ENCODE data around the gene ELAVL2.

ELAVL2 gene

DNA sequence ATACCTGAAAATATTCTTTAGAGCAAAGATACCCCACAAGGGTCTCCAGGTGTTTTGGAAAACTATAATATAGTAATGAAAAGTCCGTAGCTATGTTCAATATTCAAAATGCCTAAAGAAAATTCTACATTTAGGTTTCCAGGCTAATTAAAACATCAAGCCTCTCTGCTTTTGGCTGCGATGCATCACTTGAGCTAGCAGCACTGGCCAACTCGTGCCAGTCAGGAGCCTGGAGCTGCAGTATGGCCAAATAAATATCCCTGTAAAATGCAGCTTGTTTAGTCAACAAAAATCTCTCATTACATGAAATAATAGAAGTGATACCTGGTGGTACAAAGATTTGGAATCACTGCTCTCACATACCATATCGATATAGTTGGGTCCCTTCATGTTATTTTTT is 181.1 kb downstream of the ELAVL2 start:
- no peaks in the 10 kb centered on the region for H3K9me2 ChIP-seq (replicated peaks; ENCODE audit: insufficient read depth, low read length)
- H4K20me1 ChIP-seq (ENCODE audit: insufficient read depth, low read length) = no peaks in the 10 kb centered on the region
- no peak overlapping the region for H2AFZ ChIP-seq (ENCODE audit: low read length)
- DNase-seq = no peak
- no peak overlapping the region for H3K4me3 ChIP-seq (ENCODE audit: low read length)
- no peak overlapping the region for H3K9ac ChIP-seq (ENCODE audit: low read length)
- no peaks in the 10 kb centered on the region for H3K4me1 ChIP-seq (ENCODE audit: low read length)
- H3K27ac ChIP-seq (ENCODE audit: low read length) = no peak overlapping the region
- no peak overlapping the region for H3K4me2 ChIP-seq (ENCODE audit: low read depth, low read length)
- no peaks in the 10 kb centered on the region for H3K79me2 ChIP-seq (ENCODE audit: low read length)
- TF ChIP-seq EZH2 (optimal IDR thresholded peaks at IDR 0.05; ENCODE audit: low read depth, low read length) (no peak), CTCF (IDR thresholded peaks at IDR 0.05; ENCODE audit: low read length) (no peak), EZH2phosphoT487 (IDR thresholded peaks at IDR 0.05; ENCODE audit: low read length) (no peak)
- H3K9me3 ChIP-seq (replicated peaks; ENCODE audit: insufficient read depth, low read length) = no peaks in the 10 kb centered on the region
- no peaks in the 10 kb centered on the region for H3K36me3 ChIP-seq (replicated peaks; ENCODE audit: insufficient read depth, low read length)
- no peaks in the 10 kb centered on the region for H3K27me3 ChIP-seq (replicated peaks; ENCODE audit: insufficient read depth, low read length)
- no peaks in the 10 kb centered on the region for H3F3A ChIP-seq (ENCODE audit: insufficient read depth, low read length)

GRCh38 chr9:23644326-23644725 is 181.7 kb downstream of the ELAVL2 start:
- no peak overlapping the region for H3K27ac ChIP-seq (ENCODE audit: low read length)
- no peak for DNase-seq
- no peaks in the 10 kb centered on the region for H3K79me2 ChIP-seq (ENCODE audit: low read length)
- no peaks in the 10 kb centered on the region for H3K9me3 ChIP-seq (replicated peaks; ENCODE audit: insufficient read depth, low read length)
- H3K9me2 ChIP-seq (replicated peaks; ENCODE audit: insufficient read depth, low read length) = no peaks in the 10 kb centered on the region
- TF ChIP-seq CTCF (IDR thresholded peaks at IDR 0.05; ENCODE audit: low read length) = no peak
- TF ChIP-seq EZH2 (optimal IDR thresholded peaks at IDR 0.05; ENCODE audit: low read depth, low read length) = no peak
- TF ChIP-seq EZH2phosphoT487 (IDR thresholded peaks at IDR 0.05; ENCODE audit: low read length) = no peak
- H4K20me1 ChIP-seq (ENCODE audit: insufficient read depth, low read length) = no peaks in the 10 kb centered on the region
- H3K9ac ChIP-seq (ENCODE audit: low read length) = no peak overlapping the region
- H3K27me3 ChIP-seq (replicated peaks; ENCODE audit: insufficient read depth, low read length) = no peaks in the 10 kb centered on the region
- H3K4me3 ChIP-seq (ENCODE audit: low read length) = no peak overlapping the region
- no peaks in the 10 kb centered on the region for H3K4me1 ChIP-seq (ENCODE audit: low read length)
- no peak overlapping the region for H3K4me2 ChIP-seq (ENCODE audit: low read depth, low read length)
- no peak overlapping the region for H2AFZ ChIP-seq (ENCODE audit: low read length)
- H3K36me3 ChIP-seq (replicated peaks; ENCODE audit: insufficient read depth, low read length) = no peaks in the 10 kb centered on the region
- H3F3A ChIP-seq (ENCODE audit: insufficient read depth, low read length) = no peaks in the 10 kb centered on the region

DNA sequence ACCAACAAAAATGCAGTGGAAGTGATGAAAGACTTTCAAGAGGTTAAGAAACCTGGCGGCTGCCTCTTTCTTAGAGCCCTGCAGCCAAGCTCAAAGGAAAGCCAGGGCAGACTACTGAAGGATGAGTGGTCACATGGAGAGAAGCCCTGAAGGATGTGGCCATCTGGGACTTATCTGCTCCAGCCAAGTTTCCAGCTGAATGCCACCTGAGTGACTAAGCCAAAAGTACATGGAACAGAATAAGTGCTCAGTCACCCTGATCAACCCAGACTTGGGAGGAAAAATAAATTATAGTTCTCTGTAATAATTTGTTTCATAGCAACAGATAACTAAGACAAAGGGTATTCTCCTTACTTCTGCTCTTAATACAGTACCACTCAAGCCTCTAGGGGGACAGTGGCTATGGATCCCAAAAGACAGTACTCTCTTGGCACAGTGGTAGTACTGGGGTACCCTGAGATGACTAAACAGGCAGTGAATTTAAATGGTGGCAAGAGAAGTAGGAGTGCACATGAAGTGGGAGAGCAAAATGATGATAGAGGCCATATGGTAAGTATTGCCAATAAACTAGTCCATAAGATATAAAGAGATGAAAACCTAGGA is 182.3 kb downstream of the ELAVL2 start:
- Histone ChIP-seq H3K36me3 (replicated peaks; ENCODE audit: insufficient read depth, low read length) (no peaks in the 10 kb centered on the region), H3K4me1 (ENCODE audit: low read length) (no peaks in the 10 kb centered on the region), H3K9me3 (replicated peaks; ENCODE audit: insufficient read depth, low read length) (no peaks in the 10 kb centered on the region), H3F3A (ENCODE audit: insufficient read depth, low read length) (no peaks in the 10 kb centered on the region), H3K9ac (ENCODE audit: low read length) (no peak overlapping the region), H3K4me2 (ENCODE audit: low read depth, low read length) (no peak overlapping the region), H3K4me3 (ENCODE audit: low read length) (no peak overlapping the region), H4K20me1 (ENCODE audit: insufficient read depth, low read length) (no peaks in the 10 kb centered on the region), H2AFZ (ENCODE audit: low read length) (no peak overlapping the region), H3K9me2 (replicated peaks; ENCODE audit: insufficient read depth, low read length) (no peaks in the 10 kb centered on the region), H3K27me3 (replicated peaks; ENCODE audit: insufficient read depth, low read length) (no peaks in the 10 kb centered on the region), H3K79me2 (ENCODE audit: low read length) (no peaks in the 10 kb centered on the region), H3K27ac (ENCODE audit: low read length) (no peak overlapping the region)
- TF ChIP-seq CTCF (IDR thresholded peaks at IDR 0.05; ENCODE audit: low read length) (no peak), EZH2 (optimal IDR thresholded peaks at IDR 0.05; ENCODE audit: low read depth, low read length) (no peak)
- no peak for DNase-seq
